Measurements from ENCODE around the gene FANCG. TPM values are rescaled to one million over a fixed set of nuclear protein-coding genes. Genes with fewer than 3 reads are reported as not detected.
A peak's percentile ranks its signal among the peaks of the same experiment; 100 is the strongest.

FANCG gene
- total and polyA plus RNA-seq, 4 experiments from 2014 or later: 2.9 to 27.9 (median 18.2) TPM

DNA sequence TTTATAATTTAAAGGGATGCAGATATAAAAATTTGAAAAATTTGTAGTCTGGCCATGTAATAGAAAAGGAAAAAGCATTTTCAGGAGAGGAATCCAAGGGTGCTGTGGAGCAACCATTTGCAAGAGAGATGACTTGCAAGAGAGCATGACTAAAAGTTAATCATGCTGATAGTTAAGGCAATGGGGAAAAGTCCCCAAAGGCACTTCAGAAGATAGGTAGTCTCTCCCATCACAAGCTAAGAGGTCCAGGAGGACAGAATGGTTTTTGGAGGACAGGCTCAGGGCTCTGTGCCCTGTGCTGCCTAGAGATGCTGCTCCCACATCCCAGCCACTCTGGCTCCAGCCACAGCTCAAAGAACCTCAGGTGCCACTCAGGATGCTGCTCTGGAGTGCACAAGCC lies 51.4 kb downstream of the FANCG start:
- H3K27ac ChIP-seq (ENCODE audit: low read depth, low read length): no peak overlapping the region
- Mint-ChIP-seq H3K9me3 (no peaks in the 10 kb centered on the region), H3K27me3 (no peaks in the 10 kb centered on the region), H3K4me1 (peaks cover 1 to 14% (median 8%) of the 10 kb centered on the region in 4 donors), H3K36me3 (peaks cover 11 to 20% of the 10 kb centered on the region in 2 donors), H3K4me3 (no peak overlapping the region), H3K27ac (peak overlapping the region in 2 of 7 donors; percentile 20 to 38)
- H3K4me1 ChIP-seq (ENCODE audit: insufficient read depth, low read length): peaks cover 6% of the 10 kb centered on the region
- no peak for DNase-seq
- no peak overlapping the region for H3K4me3 ChIP-seq (ENCODE audit: low read length in 2 of 2)
- H3K27me3 ChIP-seq (ENCODE audit: insufficient read depth, low read length): no peaks in the 10 kb centered on the region
- intact Hi-C loops (cut with micrococcal nuclease): no loop called here
- CTCF ChIA-PET (ENCODE audit: partially characterized antibody): interaction anchor here (1.1 to 2.2 kb wide), 4 partner anchors 8 to 23 kb away, joined by 4 to 11 read pairs (median 5); no protein-coding TSS in a partner anchor
- POLR2A ChIA-PET (ENCODE audit: partially characterized antibody): no interaction called here
- no peaks in the 10 kb centered on the region for H3K36me3 ChIP-seq (ENCODE audit: insufficient read depth, low read length)
- no peaks in the 10 kb centered on the region for H3K9me3 ChIP-seq (ENCODE audit: control insufficient read depth in 1 of 2, low read length in 2 of 2)

DNA sequence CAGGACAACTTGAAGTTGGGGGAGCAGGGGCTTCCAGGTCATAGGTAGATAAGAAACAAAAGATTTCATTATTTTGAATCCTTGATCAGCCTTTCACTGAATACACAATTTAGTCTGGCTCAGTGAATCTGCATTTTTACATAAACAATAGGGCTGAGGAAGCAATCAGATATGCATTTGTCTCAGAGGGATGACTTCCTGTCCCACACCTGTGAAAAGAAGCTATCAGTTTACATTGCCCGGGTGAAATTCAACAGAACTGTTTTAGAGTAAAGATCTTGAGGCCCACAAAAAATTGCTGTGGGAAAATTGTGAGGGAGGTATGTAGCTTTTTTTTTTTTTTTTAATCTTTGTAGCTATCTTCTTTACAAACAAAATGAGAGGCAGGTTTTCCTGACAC lies 51.9 kb downstream of the FANCG start:
- Histone ChIP-seq H3K4me3 (ENCODE audit: low read length in 2 of 2) (no peak overlapping the region), H3K27me3 (ENCODE audit: insufficient read depth, low read length) (no peaks in the 10 kb centered on the region), H3K27ac (ENCODE audit: low read depth, low read length) (no peak overlapping the region), H3K9me3 (ENCODE audit: control insufficient read depth in 1 of 2, low read length in 2 of 2) (no peaks in the 10 kb centered on the region), H3K4me1 (ENCODE audit: insufficient read depth, low read length) (peaks cover 6% of the 10 kb centered on the region), H3K36me3 (ENCODE audit: insufficient read depth, low read length) (no peaks in the 10 kb centered on the region)
- no peaks in the 10 kb centered on the region for H3K9me3 Mint-ChIP-seq
- CTCF ChIA-PET (ENCODE audit: partially characterized antibody): interaction anchor here (1.1 to 2.2 kb wide), 3 partner anchors 15 to 23 kb away, joined by 4 to 11 read pairs (median 4); no protein-coding TSS in a partner anchor
- no peak for DNase-seq
- peaks cover 1 to 14% (median 8%) of the 10 kb centered on the region in 4 donors for H3K4me1 Mint-ChIP-seq
- peaks cover 7 to 20% of the 10 kb centered on the region in 2 donors for H3K36me3 Mint-ChIP-seq
- no peaks in the 10 kb centered on the region for H3K27me3 Mint-ChIP-seq
- no peak overlapping the region for H3K27ac Mint-ChIP-seq
- POLR2A ChIA-PET (ENCODE audit: partially characterized antibody): no interaction called here
- H3K4me3 Mint-ChIP-seq: no peak overlapping the region
- intact Hi-C loops (cut with micrococcal nuclease): no loop called here

DNA sequence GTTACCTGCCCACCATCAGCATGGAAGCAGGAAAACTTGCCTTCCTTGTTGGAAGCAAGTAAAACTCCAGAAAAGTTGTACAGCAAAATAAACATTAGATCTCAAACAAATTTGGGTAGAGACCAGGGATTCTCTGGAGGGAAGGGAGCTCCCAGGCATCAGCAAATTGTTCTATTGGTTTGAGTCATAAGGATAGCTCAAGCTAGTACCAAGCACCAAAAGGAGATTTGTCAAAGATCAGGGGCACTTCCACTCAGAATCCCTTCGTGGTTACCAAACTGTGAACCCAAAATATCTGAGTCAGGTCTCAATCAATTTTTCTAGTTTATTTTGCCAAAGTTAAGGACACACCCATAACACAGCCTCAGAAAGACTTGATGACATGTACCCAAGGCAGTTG lies 52.4 kb downstream of the FANCG start:
- Histone ChIP-seq H3K27ac (ENCODE audit: low read depth, low read length) (no peak overlapping the region), H3K36me3 (ENCODE audit: insufficient read depth, low read length) (no peaks in the 10 kb centered on the region), H3K4me1 (ENCODE audit: insufficient read depth, low read length) (peaks cover 6% of the 10 kb centered on the region), H3K27me3 (ENCODE audit: insufficient read depth, low read length) (no peaks in the 10 kb centered on the region), H3K4me3 (ENCODE audit: low read length in 2 of 2) (no peak overlapping the region), H3K9me3 (ENCODE audit: control insufficient read depth in 1 of 2, low read length in 2 of 2) (no peaks in the 10 kb centered on the region)
- H3K4me1 Mint-ChIP-seq: peaks cover 1 to 14% (median 8%) of the 10 kb centered on the region in 4 donors
- ChIA-PET POLR2A (ENCODE audit: partially characterized antibody) (interaction anchor here (0.9 kb wide), 1 partner anchor 44 kb away, joined by 3 read pairs; no protein-coding TSS in a partner anchor), CTCF (ENCODE audit: partially characterized antibody) (interaction anchor here (1.0 to 2.2 kb wide), 4 partner anchors 15 to 45 kb away, joined by 3 to 5 read pairs (median 4); partner anchors contain the start of gene VCP)
- intact Hi-C loops (cut with micrococcal nuclease): no loop called here
- H3K36me3 Mint-ChIP-seq: peaks cover 6 to 20% of the 10 kb centered on the region in 2 donors
- no peaks in the 10 kb centered on the region for H3K9me3 Mint-ChIP-seq
- no peaks in the 10 kb centered on the region for H3K27me3 Mint-ChIP-seq
- H3K4me3 Mint-ChIP-seq: no peak overlapping the region
- no peak for DNase-seq
- H3K27ac Mint-ChIP-seq: no peak overlapping the region

DNA sequence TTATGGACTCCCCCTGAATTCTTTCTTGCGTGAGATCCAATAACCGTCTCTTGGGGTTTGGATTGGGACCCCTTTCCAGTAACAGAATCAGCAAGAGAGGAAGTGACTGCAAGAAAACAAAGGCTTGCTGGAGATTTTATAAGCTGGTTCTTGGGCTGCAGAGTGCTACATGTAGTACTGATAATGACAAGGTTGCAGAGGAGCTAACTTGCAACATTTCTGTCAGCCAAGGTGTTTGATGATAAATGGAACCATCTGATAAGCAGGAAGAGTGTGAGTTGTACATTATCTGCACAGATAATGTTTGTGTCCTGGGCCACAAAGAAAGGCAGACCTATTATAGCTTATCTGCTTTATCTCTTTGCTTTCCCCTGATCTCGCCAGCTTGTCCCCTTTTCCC lies 53.1 kb downstream of the FANCG start:
- Mint-ChIP-seq H3K4me3 (no peak overlapping the region), H3K27ac (peak overlapping the region in 1 of 7 donors; percentile 40), H3K36me3 (peaks cover 12 to 26% of the 10 kb centered on the region in 2 donors), H3K9me3 (no peaks in the 10 kb centered on the region), H3K27me3 (no peaks in the 10 kb centered on the region), H3K4me1 (peaks cover 1 to 14% (median 8%) of the 10 kb centered on the region in 4 donors)
- no peak for DNase-seq
- Histone ChIP-seq H3K27me3 (ENCODE audit: insufficient read depth, low read length) (no peaks in the 10 kb centered on the region), H3K4me3 (ENCODE audit: low read length in 2 of 2) (no peak overlapping the region), H3K27ac (ENCODE audit: low read depth, low read length) (no peak overlapping the region), H3K36me3 (ENCODE audit: insufficient read depth, low read length) (no peaks in the 10 kb centered on the region), H3K4me1 (ENCODE audit: insufficient read depth, low read length) (peaks cover 6% of the 10 kb centered on the region), H3K9me3 (ENCODE audit: control insufficient read depth in 1 of 2, low read length in 2 of 2) (no peaks in the 10 kb centered on the region)
- intact Hi-C loops (cut with micrococcal nuclease): no loop called here
- POLR2A ChIA-PET (ENCODE audit: partially characterized antibody): interaction anchor here (0.9 kb wide), 1 partner anchor 45 kb away, joined by 3 read pairs; no protein-coding TSS in a partner anchor
- CTCF ChIA-PET (ENCODE audit: partially characterized antibody): interaction anchor here (1.0 to 2.2 kb wide), 4 partner anchors 16 to 45 kb away, joined by 3 to 5 read pairs (median 4); partner anchors contain the start of gene VCP

Other genes with a start within 250 kb of the FANCG start
- not detected for gene PHF24, start 121.7 kb downstream of the FANCG start, total RNA-seq
- not detected for gene PHF24, start 121.7 kb downstream of the FANCG start, polyA plus RNA-seq
- under 1 TPM; 0.73 to 0.97 TPM for gene DNAJB5, start 90.2 kb downstream of the FANCG start, total RNA-seq
- gene DNAJB5, start 90.2 kb downstream of the FANCG start, polyA plus RNA-seq: 1 to 10 TPM in 1 of 2 donors, under 1 TPM in 1; 0.91 to 2.2 TPM
- gene VCP, start 7.3 kb downstream of the FANCG start, total RNA-seq: 100 to 1,000 TPM; 156 to 157 TPM
- gene VCP, start 7.3 kb downstream of the FANCG start, polyA plus RNA-seq: 100 to 1,000 TPM; 195 to 206 TPM
- gene PIGO, start 16.6 kb upstream of the FANCG start, total RNA-seq: 10 to 100 TPM; 23.4 to 29.7 TPM
- 10 to 100 TPM; 17.9 to 25.2 TPM for gene PIGO, start 16.6 kb upstream of the FANCG start, polyA plus RNA-seq
- 10 to 100 TPM; 42.9 to 45.3 TPM for gene STOML2, start 23.2 kb upstream of the FANCG start, total RNA-seq
- 100 to 1,000 TPM in 1 of 2 donors, 10 to 100 TPM in 1; 92.4 to 140 TPM for gene STOML2, start 23.2 kb upstream of the FANCG start, polyA plus RNA-seq
- 1 to 10 TPM; 8.6 to 9.1 TPM for gene ATOSB, start 35.9 kb upstream of the FANCG start, total RNA-seq
- gene ATOSB, start 35.9 kb upstream of the FANCG start, polyA plus RNA-seq: 10 to 100 TPM in 1 of 2 donors, 1 to 10 TPM in 1; 3.7 to 10.1 TPM
- 1 to 10 TPM in 1 of 2 experiments, under 1 TPM in 1; 0.94 to 1.6 TPM for gene UNC13B, start 82.1 kb upstream of the FANCG start, total RNA-seq
- under 1 TPM; 0.12 to 0.26 TPM for gene UNC13B, start 82.1 kb upstream of the FANCG start, polyA plus RNA-seq

Data from CD4-positive, alpha-beta memory T cell (primary cell).